K562 (cell line): ENCODE data around the gene FHIT. TPM values are rescaled to one million over a fixed set of nuclear protein-coding genes. Genes with fewer than 3 reads are reported as not detected.
A peak's percentile ranks its signal among the peaks of the same experiment; 100 is the strongest.

ENCODE experiments used
- ATAC-seq: fragments of 200-7000 bp; cut with Tn5 transposase; 3 replicates; pipeline ENCODE4 v1.9.1; 2020; ENCODE audit warnings: moderate library complexity
- BruUV-seq: library from RNA; stranded (reverse); fragments of 400-500 nt; replicated peaks from 2 replicates; lab custom pipeline; 2021; lab: Mats Ljungman, UMichigan
- CTCF ChIA-PET: fragments of 300-600 bp; formaldehyde crosslinking; extraction: SDS; loops from one replicate; lab custom pipeline; 2021; ENCODE audit warnings: low intra/inter-chr PET ratio; lab: Yijun Ruan, JAX
- POLR2A ChIA-PET: fragments of 300-600, 350-650 bp; sonication (Branson Sonifier 250); formaldehyde crosslinking; extraction: SDS; loops from one replicate; lab custom pipeline; 2021; ENCODE audit warnings: antibody characterized with exemption, inconsistent platforms; lab: Yijun Ruan, JAX
- DNase-seq, 4 experiments: peaks; one replicate each; pipeline versions ENCODE4 v3.0.0 to v3.0.0-alpha.2; 2011 to 2018; ENCODE audit warnings: low spot score in 3 of 4, mixed read lengths in 3 of 4; ENCODE audit errors: extremely low read depth in 1 of 4
- FAIRE-seq: peaks from 2 replicates; lab custom pipeline; 2011; peaks lifted over from hg19 to GRCh38; lab: Jason Lieb, UNC
- H2AFZ ChIP-seq: 2 replicates; pipeline ENCODE4 v1.6.0; 2011; ENCODE audit warnings: low read depth, low read length, control low read depth, inconsistent platforms
- H3K27ac ChIP-seq: fragments of 200-600 bp; 3 replicates; pipeline ENCODE4 v1.8.0; 2011; ENCODE audit warnings: low read depth, mild to moderate bottlenecking, control low read depth, inconsistent platforms, low read length, moderate library complexity, mixed read lengths; ENCODE audit errors: extremely low read depth
- H3K27me3 ChIP-seq, 2 experiments: fragments of 300-600 bp in 1 of 2; 2 replicates in 1 of 2; 3 replicates in 1 of 2; pipeline versions ENCODE4 v1.6.0 to v1.8.0; 2011; ENCODE audit warnings: inconsistent platforms in 2 of 2, low read length in 2 of 2, mild to moderate bottlenecking in 1 of 2, mixed read lengths in 1 of 2, moderate library complexity in 1 of 2; ENCODE audit not compliant: control insufficient read depth in 2 of 2, insufficient read depth in 2 of 2
- H3K36me3 ChIP-seq: fragments of 300-600 bp; 3 replicates; pipeline ENCODE4 v1.8.0; 2011; ENCODE audit warnings: mild to moderate bottlenecking, low read length, inconsistent platforms; ENCODE audit not compliant: control insufficient read depth, insufficient read depth
- H3K4me1 ChIP-seq, 2 experiments: fragments of 200-600 bp in 1 of 2; replicated peaks in 1 of 2; 2 replicates in 1 of 2; 3 replicates in 1 of 2; pipeline versions ENCODE4 v1.5.1 to v1.8.0; 2011; ENCODE audit warnings: inconsistent platforms in 2 of 2, low read length in 2 of 2, mild to moderate bottlenecking in 1 of 2, mixed read lengths in 1 of 2, moderate library complexity in 1 of 2; ENCODE audit not compliant: control insufficient read depth in 2 of 2, insufficient read depth in 2 of 2
- H3K4me2 ChIP-seq: 2 replicates; pipeline ENCODE4 v1.6.1; 2011; ENCODE audit warnings: low read length, control low read depth, inconsistent platforms, mixed read lengths; ENCODE audit not compliant: insufficient read depth
- H3K4me3 ChIP-seq: fragments of 200-600 bp; sonication (generic), shearing (Covaris generic); 2 replicates; pipeline ENCODE4 v1.5.1; 2016; ENCODE audit warnings: control low read depth, inconsistent platforms
- H3K79me2 ChIP-seq: fragments of 200-600 bp; 3 replicates; pipeline ENCODE4 v1.8.0; 2011; ENCODE audit warnings: low read length, inconsistent platforms; ENCODE audit not compliant: control insufficient read depth, insufficient read depth
- H3K9ac ChIP-seq, 2 experiments: 2 replicates each; pipeline versions ENCODE4 v1.6.0 to v1.6.1; 2011; ENCODE audit warnings: low read depth in 2 of 2, low read length in 2 of 2, control low read depth in 1 of 2, inconsistent platforms in 1 of 2, mild to moderate bottlenecking in 1 of 2, mixed read lengths in 1 of 2; ENCODE audit not compliant: insufficient read depth in 1 of 2
- H3K9me1 ChIP-seq: one replicate; pipeline ENCODE4 v1.6.0; 2011; ENCODE audit warnings: inconsistent platforms, mild to moderate bottlenecking, low read length, moderate library complexity; ENCODE audit not compliant: control insufficient read depth, insufficient read depth
- H3K9me3 ChIP-seq: replicated peaks from 2 replicates; pipeline ENCODE4 v1.5.1; 2011; ENCODE audit warnings: low read depth, low read length, inconsistent platforms; ENCODE audit not compliant: control insufficient read depth, insufficient read depth
- H4K20me1 ChIP-seq: replicated peaks from 2 replicates; pipeline ENCODE4 v1.6.1; 2011; ENCODE audit warnings: low read length, inconsistent platforms, mixed read lengths; ENCODE audit not compliant: control insufficient read depth, insufficient read depth
- E2F8 ChIP-seq: fragments of 450-650 bp; IDR thresholded peaks from 2 replicates; pipeline ENCODE4 v1.7.1; 2018; ENCODE audit warnings: mild to moderate bottlenecking, low read depth; ENCODE audit not compliant: partially characterized antibody
- POLR2H ChIP-seq: IDR thresholded peaks from 2 replicates; pipeline ENCODE4 v1.6.1; 2016; ENCODE audit warnings: missing genetic modification characterization, low read depth, mild to moderate bottlenecking, control low read depth, missing compliant biosample characterization, moderate library complexity
- SMAD4 ChIP-seq: fragments of 250-450 bp; sonication (Bioruptor Pico); conservative IDR thresholded peaks from 2 replicates; pipeline ENCODE4 v1.8.0; 2021; ENCODE audit warnings: inconsistent platforms, mild to moderate bottlenecking, moderate library complexity
- ZKSCAN1 ChIP-seq: fragments of 150-350 bp; IDR thresholded peaks from 2 replicates; pipeline ENCODE4 v1.6.1; 2016; ENCODE audit warnings: low read depth, low read length
- ZZZ3 ChIP-seq: fragments of 450-650 bp; IDR thresholded peaks from 2 replicates; pipeline ENCODE4 v1.6.1; 2016; ENCODE audit warnings: antibody characterized with exemption, mild to moderate bottlenecking, moderate library complexity
- WGBS: fragments of 100-300 bp; shearing (Covaris generic); methylation state at CpG from one replicate; pipeline ENCODE4 v1.1.6; 2016; ENCODE audit warnings: low coverage, mixed read lengths; ENCODE audit not compliant: insufficient coverage; ENCODE audit errors: missing lambda C conversion rate; 5-methylcytosine and 5-hydroxymethylcytosine counted together
- in situ Hi-C: fragments of 300-500 bp; cut with MboI; formaldehyde crosslinking; loops from 4 replicates; pipeline ENCODE4 v1.15.0; 2018; ENCODE audit warnings: inconsistent platforms, mixed read lengths
- intact Hi-C: fragments of 100-400 bp; cut with micrococcal nuclease; formaldehyde crosslinking; loops from 2 replicates; pipeline ENCODE4 v1.14.2; 2022
- polyA plus RNA-seq, 8 experiments: library from polyadenylated mRNA; depleted of rRNA in 4 of 8; stranded (reverse) in 5 of 8; unstranded in 3 of 8; fragments of >200 nt; fragmentation: Nextera tagmentation in 2 of 8; fragmentation: Illumina TruSeq in 1 of 8; extraction: Ambion mirVana in 2 of 8; extraction: Trizol in 1 of 8; gene quantifications; 2 replicates each; pipeline versions ENCODE4 v1.2.1 to v1.2.3, GENCODE V29; 2011 to 2014; ENCODE audit warnings: inconsistent platforms in 1 of 8, missing spikeins in 1 of 8
- total RNA-seq, 7 experiments: library from RNA; depleted of rRNA in 6 of 7; stranded (reverse); fragments of >200 nt in 6 of 7; fragmentation: Illumina TruSeq in 2 of 7; extraction: Trizol in 2 of 7; gene quantifications; 2 replicates each; pipeline versions ENCODE4 v1.2.1 to v1.2.3, GENCODE V29; 2011 to 2021; ENCODE audit warnings: low replicate concordance in 1 of 7

FHIT gene
- total and polyA plus RNA-seq, 9 of the 15 experiments (the other 6 are each of a cell fraction or from before 2014, with no cell fraction given), result 1.7 to 9.1 (median 4.3) TPM

- FAIRE-seq, result no peak
- 20% methylated on average over 1 of the region's 1 CpG for WGBS
- H4K20me1 ChIP-seq, result no peaks in the 10 kb centered on the region
- H3K9me1 ChIP-seq, result no peaks in the 10 kb centered on the region
- H3K27me3 ChIP-seq, result no peaks in the 10 kb centered on the region
- no peak overlapping the region for H3K4me3 ChIP-seq
- no peak overlapping the region for H3K4me2 ChIP-seq
- no peaks in the 10 kb centered on the region for H3K79me2 ChIP-seq
- no peak overlapping the region for H3K9ac ChIP-seq
- TF ChIP-seq SMAD4 (CRISPR knock-in tag) (no peak), E2F8 (no peak), POLR2H (tag) (no peak), ZZZ3 (no peak), ZKSCAN1 (no peak)
- TF ChIP-seq, all 486 proteins: peak for 0
- peak in 2 of 4 experiments; percentile 3 to 15 for DNase-seq
- ChIA-PET CTCF (no interaction called here), POLR2A (no interaction called here)
- in situ Hi-C loops, result no loop called here
- Histone ChIP-seq H3K27ac (no peak overlapping the region), H3K36me3 (no peaks in the 10 kb centered on the region), H3K9me3 (no peaks in the 10 kb centered on the region), H3K4me1 (no peaks in the 10 kb centered on the region), H2AFZ (no peak overlapping the region)
- no peak for ATAC-seq
- no TSS peak for BruUV-seq
- intact Hi-C loops, result no loop called here
Observed at GRCh38 chr3:59821274-59821673, 1430.0 kb downstream of the FHIT start.
